H9 (cell line): ENCODE results near the gene SELENOV. TPM values are rescaled to one million over a fixed set of nuclear protein-coding genes. Genes with fewer than 3 reads are reported as not detected.

ENCODE experiments used
- DNase-seq: peaks from one replicate; pipeline ENCODE4 v3.0.0-alpha.2; 2017
- H2AFZ ChIP-seq: one replicate; pipeline ENCODE4 v1.6.1; 2013; ENCODE audit warnings: mild to moderate bottlenecking, low read length, control low read depth, moderate library complexity
- H2AK5ac ChIP-seq: 2 replicates; pipeline ENCODE4 v1.6.1; 2013; ENCODE audit warnings: low read length, control low read depth, mixed read lengths; ENCODE audit not compliant: insufficient read length
- H2BK120ac ChIP-seq: one replicate; pipeline ENCODE4 v1.6.1; 2013; ENCODE audit warnings: low read depth, mild to moderate bottlenecking, low read length, control low read depth, inconsistent platforms; ENCODE audit not compliant: poor library complexity, severe bottlenecking
- H2BK12ac ChIP-seq: 2 replicates; pipeline ENCODE4 v1.6.1; 2013; ENCODE audit warnings: low read length, control low read depth, mixed read lengths, low read depth; ENCODE audit not compliant: insufficient read length
- H2BK15ac ChIP-seq: 2 replicates; pipeline ENCODE4 v1.6.1; 2013; ENCODE audit warnings: low read depth, low read length, control low read depth
- H2BK20ac ChIP-seq: one replicate; pipeline ENCODE4 v1.6.1; 2013; ENCODE audit warnings: low read depth, mild to moderate bottlenecking, low read length, control low read depth, inconsistent platforms; ENCODE audit not compliant: poor library complexity, severe bottlenecking
- H2BK5ac ChIP-seq: 2 replicates; pipeline ENCODE4 v1.6.1; 2013; ENCODE audit warnings: low read length, control low read depth, mixed read lengths; ENCODE audit not compliant: insufficient read length
- H3K14ac ChIP-seq: 2 replicates; pipeline ENCODE4 v1.6.1; 2013; ENCODE audit warnings: low read length, control low read depth; ENCODE audit not compliant: insufficient read depth
- H3K18ac ChIP-seq: 2 replicates; pipeline ENCODE4 v1.6.1; 2013; ENCODE audit warnings: low read depth, mild to moderate bottlenecking, mixed read lengths, low read length, control low read depth; ENCODE audit not compliant: insufficient read length
- H3K23ac ChIP-seq: 2 replicates; pipeline ENCODE4 v1.6.1; 2013; ENCODE audit warnings: low read length, control low read depth, mixed read lengths, low read depth; ENCODE audit not compliant: insufficient read length
- H3K23me2 ChIP-seq: 2 replicates; pipeline ENCODE4 v1.6.1; 2013; ENCODE audit warnings: low read depth, mild to moderate bottlenecking, mixed read lengths, low read length, control low read depth; ENCODE audit not compliant: insufficient read length, poor library complexity, severe bottlenecking
- H3K27ac ChIP-seq: 2 replicates; pipeline ENCODE4 v1.5.1; 2013; ENCODE audit warnings: low read length, control low read depth, mixed read lengths, low read depth; ENCODE audit not compliant: insufficient read length
- H3K27me3 ChIP-seq: 2 replicates; pipeline ENCODE4 v1.6.1; 2013; ENCODE audit warnings: low read length, control low read depth, inconsistent platforms; ENCODE audit not compliant: insufficient read depth
- H3K4ac ChIP-seq: 2 replicates; pipeline ENCODE4 v1.6.1; 2013; ENCODE audit warnings: low read depth, mild to moderate bottlenecking, control low read depth, inconsistent platforms, low read length, moderate library complexity
- H3K4me1 ChIP-seq: 2 replicates; pipeline ENCODE4 v1.6.1; 2013; ENCODE audit warnings: low read length, control low read depth, inconsistent platforms; ENCODE audit not compliant: insufficient read depth
- H3K4me2 ChIP-seq: 2 replicates; pipeline ENCODE4 v1.6.1; 2013; ENCODE audit warnings: low read length, control low read depth, mixed read lengths; ENCODE audit not compliant: insufficient read length, insufficient read depth
- H3K56ac ChIP-seq: 2 replicates; pipeline ENCODE4 v1.6.1; 2013; ENCODE audit warnings: low read depth, mild to moderate bottlenecking, mixed read lengths, low read length, control low read depth; ENCODE audit not compliant: insufficient read length
- H3K79me1 ChIP-seq: 2 replicates; pipeline ENCODE4 v1.6.1; 2013; ENCODE audit warnings: low read depth, mild to moderate bottlenecking, moderate library complexity, low read length, control low read depth, inconsistent platforms; ENCODE audit not compliant: insufficient read depth, poor library complexity, severe bottlenecking
- H3K79me2 ChIP-seq: 2 replicates; pipeline ENCODE4 v1.6.1; 2013; ENCODE audit warnings: low read length, control low read depth, inconsistent platforms; ENCODE audit not compliant: insufficient read depth
- H3K9ac ChIP-seq: 2 replicates; pipeline ENCODE4 v1.6.1; 2013; ENCODE audit warnings: low read length, control low read depth, mixed read lengths; ENCODE audit not compliant: insufficient read length; ENCODE audit errors: extremely low read depth
- H3K9me3 ChIP-seq: one replicate; pipeline ENCODE4 v1.6.1; 2013; ENCODE audit warnings: low read depth, low read length, inconsistent platforms; ENCODE audit not compliant: control insufficient read depth
- H3T11ph ChIP-seq: one replicate; pipeline ENCODE4 v1.6.1; 2013; ENCODE audit warnings: mild to moderate bottlenecking, low read length, control low read depth, inconsistent platforms
- H4K20me1 ChIP-seq: one replicate; pipeline ENCODE4 v1.6.1; 2013; ENCODE audit not compliant: control insufficient read depth, insufficient read length, insufficient read depth
- H4K5ac ChIP-seq: 2 replicates; pipeline ENCODE4 v1.6.1; 2013; ENCODE audit warnings: low read depth, mild to moderate bottlenecking, mixed read lengths, low read length, control low read depth; ENCODE audit not compliant: insufficient read length
- H4K8ac ChIP-seq: replicated peaks from 2 replicates; pipeline ENCODE4 v1.6.1; 2013; ENCODE audit warnings: low read length, control low read depth, mixed read lengths, low read depth; ENCODE audit not compliant: insufficient read length
- H4K91ac ChIP-seq: 2 replicates; pipeline ENCODE4 v1.6.1; 2013; ENCODE audit warnings: low read depth, mild to moderate bottlenecking, moderate library complexity, mixed read lengths, low read length, control low read depth; ENCODE audit not compliant: insufficient read length
- H3K27ac Mint-ChIP-seq, 3 experiments: 2 replicates in 2 of 3; 3 replicates in 1 of 3; pipeline ENCODE4 v1.8.0; 2020 to 2021; ENCODE audit warnings: mixed read lengths in 3 of 3, mild to moderate bottlenecking in 1 of 3, moderate library complexity in 1 of 3
- H3K27me3 Mint-ChIP-seq: 2 replicates; pipeline ENCODE4 v1.8.0; 2021; ENCODE audit warnings: low read depth, mild to moderate bottlenecking, moderate library complexity, mixed read lengths
- H3K36me3 Mint-ChIP-seq, 3 experiments: 2 replicates in 2 of 3; 3 replicates in 1 of 3; pipeline ENCODE4 v1.8.0; 2020 to 2021; ENCODE audit warnings: low read depth in 3 of 3, mixed read lengths in 3 of 3; ENCODE audit not compliant: insufficient read depth in 1 of 3
- H3K4me1 Mint-ChIP-seq, 2 experiments: 2 replicates each; pipeline ENCODE4 v1.8.0; 2020; ENCODE audit warnings: mixed read lengths in 2 of 2
- H3K4me3 Mint-ChIP-seq, 2 experiments: 2 replicates in 1 of 2; 3 replicates in 1 of 2; pipeline ENCODE4 v1.8.0; 2020 to 2021; ENCODE audit warnings: mild to moderate bottlenecking in 2 of 2, mixed read lengths in 2 of 2, moderate library complexity in 1 of 2
- H3K9me3 Mint-ChIP-seq, 2 experiments: 2 replicates in 1 of 2; 3 replicates in 1 of 2; pipeline ENCODE4 v1.8.0; 2020; ENCODE audit warnings: mild to moderate bottlenecking in 2 of 2, mixed read lengths in 2 of 2, moderate library complexity in 1 of 2
- WGBS: extraction: QIAGEN DNeasy Blood & Tissue Kit; methylation state at CpG from one replicate; pipeline ENCODE4 v1.1.7; 2013; ENCODE audit warnings: missing lambda C conversion rate, low lambda C conversion rate, mixed read lengths; ENCODE audit not compliant: insufficient read length; ENCODE audit errors: extremely low coverage; 5-methylcytosine and 5-hydroxymethylcytosine counted together
- total RNA-seq: library from RNA; stranded (reverse); gene quantifications from 2 replicates; pipeline ENCODE4 v1.2.1, GENCODE V29; 2021
- TF ChIP-seq, protein P1 (sequence below): fragments of 200-600 bp; sonication (generic); conservative IDR thresholded peaks from 3 replicates; pipeline ENCODE4 v1.8.0; 2021; ENCODE audit warnings: antibody characterized with exemption, mild to moderate bottlenecking

The SELENOV gene
- total RNA-seq, 1 experiment from 2014 or later = 6.9 TPM

DNA sequence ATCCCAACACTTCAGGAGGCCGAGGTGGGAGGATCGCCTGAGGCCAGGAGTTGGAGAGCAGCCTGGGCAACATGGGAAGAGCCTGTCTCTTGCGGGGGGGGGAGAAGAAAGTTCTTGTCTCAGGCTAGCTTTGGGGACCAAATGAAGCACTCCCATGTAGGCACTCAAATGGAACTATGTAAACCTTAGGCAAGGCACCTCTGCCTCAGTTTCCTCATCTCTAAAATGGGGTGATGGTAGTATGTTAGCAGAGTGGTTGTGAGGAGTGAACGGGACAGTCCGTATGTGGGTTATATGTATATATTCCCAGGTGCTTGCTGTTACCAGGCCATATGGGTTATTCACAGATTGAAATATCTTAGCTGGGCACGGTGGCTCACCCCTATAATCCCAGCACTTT, 22.7 kb upstream of the SELENOV start:
- H3K4me1 Mint-ChIP-seq = peaks cover 3 to 10% of the 10 kb centered on the region in 2 experiments; a peak in 3 of 4 replicates
- DNase-seq = no peak
- WGBS = no CpG with 5 or more reads among the region's 6 CpGs
- no peak overlapping the region for H3K4me3 Mint-ChIP-seq
- H3K9me3 Mint-ChIP-seq = no peaks in the 10 kb centered on the region
- Histone ChIP-seq H4K20me1 (no peaks in the 10 kb centered on the region), H3K56ac (no peak overlapping the region), H3K14ac (no peak overlapping the region), H2BK12ac (no peak overlapping the region), H2BK120ac (no peak overlapping the region), H3K4me2 (no peak overlapping the region), H4K8ac (no peak overlapping the region), H3K27ac (no peak overlapping the region), H4K5ac (no peak overlapping the region), H3K9me3 (no peaks in the 10 kb centered on the region), H2BK15ac (no peak overlapping the region), H3T11ph (no peak overlapping the region), H3K23ac (no peak overlapping the region), H3K23me2 (no peaks in the 10 kb centered on the region), H3K18ac (no peak overlapping the region), H4K91ac (no peak overlapping the region), H2AK5ac (no peak overlapping the region), H3K79me1 (no peaks in the 10 kb centered on the region), H3K27me3 (no peaks in the 10 kb centered on the region), H3K9ac (no peak overlapping the region), H2BK20ac (no peak overlapping the region), H3K4me1 (no peaks in the 10 kb centered on the region), H2BK5ac (no peak overlapping the region), H3K4ac (no peak overlapping the region), H3K79me2 (no peaks in the 10 kb centered on the region), H2AFZ (no peak overlapping the region)
- H3K36me3 Mint-ChIP-seq = peaks cover 22 to 41% (median 27%) of the 10 kb centered on the region in 3 experiments
- H3K27me3 Mint-ChIP-seq = peaks cover 10% of the 10 kb centered on the region
- TF ChIP-seq, protein P1, sequence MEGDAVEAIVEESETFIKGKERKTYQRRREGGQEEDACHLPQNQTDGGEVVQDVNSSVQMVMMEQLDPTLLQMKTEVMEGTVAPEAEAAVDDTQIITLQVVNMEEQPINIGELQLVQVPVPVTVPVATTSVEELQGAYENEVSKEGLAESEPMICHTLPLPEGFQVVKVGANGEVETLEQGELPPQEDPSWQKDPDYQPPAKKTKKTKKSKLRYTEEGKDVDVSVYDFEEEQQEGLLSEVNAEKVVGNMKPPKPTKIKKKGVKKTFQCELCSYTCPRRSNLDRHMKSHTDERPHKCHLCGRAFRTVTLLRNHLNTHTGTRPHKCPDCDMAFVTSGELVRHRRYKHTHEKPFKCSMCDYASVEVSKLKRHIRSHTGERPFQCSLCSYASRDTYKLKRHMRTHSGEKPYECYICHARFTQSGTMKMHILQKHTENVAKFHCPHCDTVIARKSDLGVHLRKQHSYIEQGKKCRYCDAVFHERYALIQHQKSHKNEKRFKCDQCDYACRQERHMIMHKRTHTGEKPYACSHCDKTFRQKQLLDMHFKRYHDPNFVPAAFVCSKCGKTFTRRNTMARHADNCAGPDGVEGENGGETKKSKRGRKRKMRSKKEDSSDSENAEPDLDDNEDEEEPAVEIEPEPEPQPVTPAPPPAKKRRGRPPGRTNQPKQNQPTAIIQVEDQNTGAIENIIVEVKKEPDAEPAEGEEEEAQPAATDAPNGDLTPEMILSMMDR = no peak
- no peak overlapping the region for H3K27ac Mint-ChIP-seq
